Kidney epithelial cell (primary cell): ENCODE results near the gene RAB7A. TPM values are rescaled to one million over a fixed set of nuclear protein-coding genes. Genes with fewer than 3 reads are reported as not detected.

ENCODE experiments used
- DNase-seq: peaks from one replicate; pipeline ENCODE4 v3.0.0-alpha.2; 2010; ENCODE audit warnings: low read depth
- H3K27me3 ChIP-seq: 2 replicates; pipeline ENCODE4 v1.6.0; 2011; ENCODE audit warnings: low read length; ENCODE audit not compliant: control insufficient read depth, insufficient read depth
- H3K36me3 ChIP-seq: 2 replicates; pipeline ENCODE4 v1.5.1; 2011; ENCODE audit warnings: low read length; ENCODE audit not compliant: control insufficient read depth, insufficient read depth
- H3K4me3 ChIP-seq: 2 replicates; pipeline ENCODE4 v1.5.1; 2011; ENCODE audit warnings: low read depth, mild to moderate bottlenecking, control low read depth, low read length
- total RNA-seq: library from RNA; depleted of rRNA; stranded (reverse); fragments of >200 nt; gene quantifications from 2 replicates; pipeline ENCODE4 v1.2.3, GENCODE V29; 2015
- TF ChIP-seq, protein P1 (sequence below): IDR thresholded peaks from 2 replicates; pipeline ENCODE4 v1.5.1; 2011; ENCODE audit warnings: mild to moderate bottlenecking, moderate library complexity, low read length, control low read depth, inconsistent platforms; ENCODE audit not compliant: insufficient read depth, poor library complexity, severe bottlenecking

RAB7A gene
- total RNA-seq, 1 donor from 2014 or later, result 114 TPM

DNA sequence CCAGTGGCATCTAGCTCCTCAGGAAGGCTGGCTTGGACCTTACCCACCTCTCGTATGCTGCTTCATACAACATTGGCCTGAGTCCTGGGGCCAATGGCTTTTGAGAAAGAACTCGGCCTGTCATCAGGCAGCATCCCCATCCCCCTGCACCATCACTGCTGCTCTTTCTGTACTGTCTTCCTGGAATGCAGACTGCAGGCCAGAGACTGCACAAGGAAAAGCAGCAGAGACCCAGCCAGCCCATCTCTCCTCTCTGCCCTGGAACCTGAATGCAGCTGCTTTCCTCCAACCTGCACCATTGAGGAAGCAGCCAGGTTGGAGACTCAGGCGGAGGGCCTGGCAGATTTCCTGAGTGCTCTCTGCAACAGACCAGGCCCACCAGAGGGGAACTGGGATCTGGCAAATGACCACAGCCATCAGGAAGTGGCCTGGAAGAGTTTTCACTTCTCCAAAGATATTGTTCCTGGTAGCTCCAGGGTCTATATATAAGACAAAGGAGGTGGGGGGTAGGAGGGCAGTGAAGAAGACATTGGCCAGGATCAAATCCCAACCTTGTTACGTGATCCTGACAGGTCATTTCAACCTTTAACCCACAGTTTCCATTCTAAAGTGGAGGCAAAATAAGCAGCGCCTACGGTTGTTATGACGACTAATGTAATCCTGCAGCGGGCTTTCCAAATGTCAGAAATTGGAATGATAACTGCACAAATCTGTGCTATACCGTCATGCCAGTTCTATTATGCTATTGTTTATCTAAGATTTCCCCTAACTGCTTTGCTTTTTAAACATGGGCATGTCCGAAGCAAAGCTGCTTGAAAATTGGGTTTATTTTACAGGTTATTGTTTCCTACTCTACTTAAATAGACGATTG lies 24.4 kb upstream of the RAB7A start:
- TF ChIP-seq, protein P1, sequence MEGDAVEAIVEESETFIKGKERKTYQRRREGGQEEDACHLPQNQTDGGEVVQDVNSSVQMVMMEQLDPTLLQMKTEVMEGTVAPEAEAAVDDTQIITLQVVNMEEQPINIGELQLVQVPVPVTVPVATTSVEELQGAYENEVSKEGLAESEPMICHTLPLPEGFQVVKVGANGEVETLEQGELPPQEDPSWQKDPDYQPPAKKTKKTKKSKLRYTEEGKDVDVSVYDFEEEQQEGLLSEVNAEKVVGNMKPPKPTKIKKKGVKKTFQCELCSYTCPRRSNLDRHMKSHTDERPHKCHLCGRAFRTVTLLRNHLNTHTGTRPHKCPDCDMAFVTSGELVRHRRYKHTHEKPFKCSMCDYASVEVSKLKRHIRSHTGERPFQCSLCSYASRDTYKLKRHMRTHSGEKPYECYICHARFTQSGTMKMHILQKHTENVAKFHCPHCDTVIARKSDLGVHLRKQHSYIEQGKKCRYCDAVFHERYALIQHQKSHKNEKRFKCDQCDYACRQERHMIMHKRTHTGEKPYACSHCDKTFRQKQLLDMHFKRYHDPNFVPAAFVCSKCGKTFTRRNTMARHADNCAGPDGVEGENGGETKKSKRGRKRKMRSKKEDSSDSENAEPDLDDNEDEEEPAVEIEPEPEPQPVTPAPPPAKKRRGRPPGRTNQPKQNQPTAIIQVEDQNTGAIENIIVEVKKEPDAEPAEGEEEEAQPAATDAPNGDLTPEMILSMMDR, result no peak
- DNase-seq, result no peak

DNA sequence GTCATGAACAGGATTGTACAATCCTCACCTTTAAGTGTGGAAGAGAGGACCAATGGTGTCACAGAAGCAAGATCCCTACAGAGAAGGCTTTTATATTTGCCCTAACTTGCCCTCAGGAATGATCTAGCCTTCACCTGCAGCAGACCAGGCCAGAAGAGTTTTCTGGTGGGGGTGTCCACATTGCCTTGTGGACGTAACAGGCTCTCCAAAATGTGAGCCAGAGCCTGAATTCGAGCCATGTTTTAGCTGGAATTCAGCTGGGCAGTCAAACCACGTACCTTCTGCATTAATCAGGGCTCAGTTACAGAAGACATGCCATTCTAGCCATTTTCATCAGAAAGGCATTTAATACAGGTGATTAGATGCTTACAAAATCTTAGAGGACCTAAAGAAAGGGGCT lies 23.6 kb upstream of the RAB7A start:
- Histone ChIP-seq H3K27me3 (no peaks in the 10 kb centered on the region), H3K4me3 (no peak overlapping the region), H3K36me3 (no peaks in the 10 kb centered on the region)
- no peak for DNase-seq
- TF ChIP-seq, protein P1, result no peak

More for the DNA sequence above, 24.4 kb upstream of the RAB7A start:
- no peak overlapping the region for H3K4me3 ChIP-seq
- H3K36me3 ChIP-seq, result no peaks in the 10 kb centered on the region
- no peaks in the 10 kb centered on the region for H3K27me3 ChIP-seq

DNA sequence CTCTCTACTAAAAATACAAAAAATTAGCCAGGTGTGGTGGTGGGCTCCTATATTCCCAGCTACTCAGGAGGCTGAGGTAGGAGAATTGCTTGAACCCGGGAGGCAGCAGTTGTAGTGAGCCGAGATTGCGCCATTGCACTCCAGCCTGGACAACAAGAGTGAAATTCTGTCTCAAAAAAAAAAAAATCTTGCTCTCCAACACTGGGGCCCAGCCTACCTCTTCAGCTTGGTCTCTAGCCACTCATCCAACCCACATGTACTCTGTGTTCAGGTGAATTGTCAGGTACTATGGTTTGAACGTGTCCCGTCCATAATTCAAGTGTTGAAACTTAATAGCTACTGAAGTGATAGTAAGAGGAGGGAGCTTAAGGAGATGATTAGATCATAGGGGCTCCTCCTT lies 22.4 kb upstream of the RAB7A start:
- Histone ChIP-seq H3K36me3 (no peaks in the 10 kb centered on the region), H3K27me3 (no peaks in the 10 kb centered on the region), H3K4me3 (no peak overlapping the region)
- DNase-seq, result no peak
- TF ChIP-seq, protein P1, result no peak

DNA sequence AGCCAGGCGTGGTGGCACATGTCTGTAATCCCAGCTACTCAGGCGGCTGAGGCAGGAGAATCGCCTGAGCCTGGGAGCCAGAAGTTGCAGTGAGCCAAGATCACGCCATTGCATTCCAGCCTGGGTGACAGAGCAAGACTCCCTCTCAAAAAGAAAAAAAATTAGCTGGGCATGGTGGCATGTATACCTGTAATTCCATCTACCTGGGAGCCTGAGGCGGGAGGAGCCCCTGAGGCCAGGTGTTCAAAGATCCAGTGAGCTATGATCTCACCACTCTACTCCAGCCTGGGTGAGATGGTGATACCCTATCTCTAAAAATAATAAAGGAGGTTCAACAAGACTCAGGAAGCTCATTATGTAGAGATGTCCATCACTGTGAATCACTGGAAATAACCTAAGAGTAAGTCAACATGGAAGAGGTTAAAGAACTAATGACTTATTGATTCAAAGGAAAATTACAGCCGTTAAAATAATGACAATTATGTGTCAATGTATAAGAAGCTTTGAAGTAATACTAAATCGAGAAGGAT lies 19.8 kb upstream of the RAB7A start:
- H3K36me3 ChIP-seq, result no peaks in the 10 kb centered on the region
- no peak overlapping the region for H3K4me3 ChIP-seq
- H3K27me3 ChIP-seq, result no peaks in the 10 kb centered on the region
- DNase-seq, result no peak
- TF ChIP-seq, protein P1, result no peak

DNA sequence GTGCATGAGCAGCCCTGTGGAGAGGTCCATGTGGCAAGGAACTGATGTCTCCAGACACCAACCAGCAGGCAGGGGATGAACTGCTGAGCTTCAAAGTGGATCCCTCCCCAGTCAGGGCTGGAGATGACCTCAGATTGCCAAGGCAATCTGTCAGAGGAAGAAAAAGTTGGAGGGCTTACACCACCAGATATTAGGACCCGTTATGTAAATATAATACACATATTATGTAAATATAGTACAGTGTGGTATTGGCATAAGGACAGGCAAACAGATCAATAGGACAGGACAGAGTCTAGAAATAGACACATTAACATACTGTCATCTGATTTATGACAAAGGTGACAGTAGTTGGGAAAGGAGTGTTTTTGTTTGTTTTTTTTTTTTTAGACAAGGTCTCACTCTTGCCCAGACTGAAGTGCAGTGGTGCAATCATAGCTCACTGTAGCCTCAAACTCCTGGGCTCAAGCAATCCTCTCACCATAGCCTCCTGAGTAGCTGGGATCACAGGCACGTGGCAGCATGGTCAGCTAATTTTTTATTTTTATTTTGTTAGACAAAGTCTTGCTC lies 18.0 kb upstream of the RAB7A start:
- no peaks in the 10 kb centered on the region for H3K36me3 ChIP-seq

More for the DNA sequence above, 18.0 kb upstream of the RAB7A start:
- H3K4me3 ChIP-seq, result no peak overlapping the region
- TF ChIP-seq, protein P1, result no peak
- no peak for DNase-seq
- peaks cover 2% of the 10 kb centered on the region for H3K27me3 ChIP-seq
